Activated T-cell treated with anti-CD3 and anti-CD28 coated beads, Interleukin-2, amount 50 U/mL, for 1 hour (primary cell): ENCODE data around the gene TMEM86A.
A peak's percentile ranks its signal among the peaks of the same experiment; 100 is the strongest.

Source experiments
- DNase-seq: peaks from one replicate; pipeline ENCODE4 v3.0.0-alpha.2; 2020

The TMEM86A gene

GRCh38 chr11:18727479-18728236 is 29.1 kb downstream of the TMEM86A start:
- peak; percentile 60 for DNase-seq

GRCh38 chr11:18728658-18729057 is 30.1 kb downstream of the TMEM86A start:
- no peak for DNase-seq

GRCh38 chr11:18729426-18729825 is 30.8 kb downstream of the TMEM86A start:
- DNase-seq: no peak

- DNase-seq: no peak
Measured at GRCh38 chr11:18730020-18730419, 31.4 kb downstream of the TMEM86A start.

- DNase-seq: no peak
Measured at GRCh38 chr11:18731441-18731840, 32.9 kb downstream of the TMEM86A start.

- peak; percentile 82 for DNase-seq
Measured at GRCh38 chr11:18731949-18732821, 33.6 kb downstream of the TMEM86A start.

- no peak for DNase-seq
Measured at GRCh38 chr11:18733202-18733601, 34.6 kb downstream of the TMEM86A start.

GRCh38 chr11:18736590-18737148 is 38.1 kb downstream of the TMEM86A start:
- DNase-seq: no peak

- DNase-seq: no peak
Measured at GRCh38 chr11:18737642-18738041, 39.1 kb downstream of the TMEM86A start.

- no peak for DNase-seq
Measured at GRCh38 chr11:18739685-18740084, 41.1 kb downstream of the TMEM86A start.

- no peak for DNase-seq
Measured at GRCh38 chr11:18741783-18742182, 43.2 kb downstream of the TMEM86A start.

GRCh38 chr11:18743365-18743764 is 44.8 kb downstream of the TMEM86A start:
- DNase-seq: no peak

GRCh38 chr11:18743900-18744514 is 45.4 kb downstream of the TMEM86A start:
- no peak for DNase-seq

- DNase-seq: no peak
Measured at GRCh38 chr11:18745251-18745650, 46.7 kb downstream of the TMEM86A start.

GRCh38 chr11:18748766-18749365 is 50.3 kb downstream of the TMEM86A start:
- DNase-seq: no peak

- no peak for DNase-seq
Measured at GRCh38 chr11:18749681-18750319, 51.2 kb downstream of the TMEM86A start.

- no peak for DNase-seq
Measured at GRCh38 chr11:18750944-18751343, 52.4 kb downstream of the TMEM86A start.

GRCh38 chr11:18752502-18752901 is 53.9 kb downstream of the TMEM86A start:
- DNase-seq: no peak

GRCh38 chr11:18754308-18754707 is 55.7 kb downstream of the TMEM86A start:
- DNase-seq: no peak
